Lung (tissue), 12 donors: ENCODE data around the gene NFATC4. TPM values are rescaled to one million over a fixed set of nuclear protein-coding genes. Genes with fewer than 3 reads are reported as not detected.
A peak's percentile ranks its signal among the peaks of the same experiment; 100 is the strongest.

Experiments
- ATAC-seq: fragments of 200-7000 bp; cut with Tn5 transposase; one replicate; pipeline ENCODE4 v1.9.1; 2020; ENCODE audit warnings: moderate number of reproducible peaks; ENCODE audit not compliant: insufficient read depth, low FRiP score
- DNase-seq, 3 donors: peaks; one replicate each; pipeline ENCODE4 v3.0.0-alpha.2; 2013 to 2017
- H3K27ac ChIP-seq, 2 donors: one replicate each; pipeline ENCODE4 v1.5.1; 2013; ENCODE audit warnings: mild to moderate bottlenecking in 2 of 2, moderate library complexity in 2 of 2, control low read depth in 1 of 2, inconsistent platforms in 1 of 2, low read depth in 1 of 2, low read length in 1 of 2
- H3K27me3 ChIP-seq, 3 donors: one replicate each; pipeline ENCODE4 v1.5.1; 2013; ENCODE audit warnings: low read length in 2 of 3; ENCODE audit not compliant: control insufficient read depth in 3 of 3, insufficient read depth in 3 of 3
- H3K36me3 ChIP-seq, 4 donors: one replicate each; pipeline ENCODE4 v1.5.1; 2013; ENCODE audit warnings: low read length in 4 of 4, mild to moderate bottlenecking in 1 of 4, moderate library complexity in 1 of 4; ENCODE audit not compliant: control insufficient read depth in 4 of 4, insufficient read depth in 4 of 4
- H3K4me1 ChIP-seq, 5 donors: one replicate each; pipeline ENCODE4 v1.5.1; 2013; ENCODE audit warnings: low read length in 5 of 5, mild to moderate bottlenecking in 2 of 5, moderate library complexity in 1 of 5; ENCODE audit not compliant: control insufficient read depth in 5 of 5, insufficient read depth in 5 of 5
- H3K4me3 ChIP-seq: one replicate; pipeline ENCODE4 v1.5.1; 2013; ENCODE audit warnings: mild to moderate bottlenecking, control low read depth, moderate library complexity
- H3K9ac ChIP-seq, 2 donors: one replicate each; pipeline ENCODE4 v1.5.1; 2013; ENCODE audit warnings: low read length in 2 of 2, control low read depth in 1 of 2; ENCODE audit not compliant: insufficient read depth in 1 of 2
- H3K9me3 ChIP-seq, 4 donors: one replicate each; pipeline ENCODE4 v1.5.1; 2013; ENCODE audit warnings: low read length in 3 of 4, mild to moderate bottlenecking in 1 of 4, moderate library complexity in 1 of 4; ENCODE audit not compliant: control insufficient read depth in 4 of 4, insufficient read depth in 3 of 4
- WGBS, 2 donors: extraction: QIAGEN DNeasy Blood & Tissue Kit; methylation state at CpG; one replicate each; pipeline ENCODE4 v1.1.7; 2013; 5-methylcytosine and 5-hydroxymethylcytosine counted together
- polyA plus RNA-seq, 2 donors: library from polyadenylated mRNA; stranded (reverse); fragments of 200-250 nt; gene quantifications; one replicate each; pipeline ENCODE4 v1.2.1, GENCODE V29; 2013
- total RNA-seq, 2 donors: library from RNA; depleted of rRNA in 1 of 2; stranded (reverse); fragments of >200 nt in 1 of 2; gene quantifications; one replicate each; pipeline ENCODE4 v1.2.1, GENCODE V29; 2014 to 2021
- TF ChIP-seq, protein P1 (sequence below): IDR thresholded peaks from 2 replicates; pipeline ENCODE4 v1.5.1; 2012; ENCODE audit warnings: mild to moderate bottlenecking; ENCODE audit errors: control extremely low read depth, extremely low read depth
- donor health status: control.
- donor health status: control.
- donor health status: Bipolar disorder and iron deficiency.
- donor health status: healthy.
- donor health status: DM: yes; HTN: yes; CAD: no.

The NFATC4 gene
- total and polyA plus RNA-seq, 4 donors, result 13.9 to 71.4 (median 38.4) TPM

DNA sequence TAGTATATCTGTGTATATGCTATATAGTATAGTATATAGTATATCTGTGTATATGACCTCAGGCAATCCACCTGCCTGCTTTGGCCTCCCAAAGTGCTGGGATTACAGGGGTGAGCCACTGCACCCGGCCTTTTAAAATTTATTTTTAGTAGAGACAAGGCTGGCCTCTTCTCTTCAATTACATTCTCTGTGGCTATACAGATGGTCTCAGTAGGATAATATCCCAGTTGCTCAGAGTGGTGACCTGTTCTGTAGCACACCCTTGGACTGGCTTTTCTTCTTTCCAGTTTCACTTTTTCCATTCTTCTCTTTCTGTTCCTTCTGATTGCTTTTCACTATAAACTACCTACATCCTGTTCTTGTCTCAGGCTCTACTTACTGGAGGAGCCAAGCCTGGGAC lies 3.1 kb upstream of the NFATC4 start:
- 54 to 70% methylated on average over 1 of the region's 1 CpG for WGBS, 2 donors
- Histone ChIP-seq H3K9ac (no peak overlapping the region), H3K9me3 (no peaks in the 10 kb centered on the region), H3K27me3 (no peaks in the 10 kb centered on the region), H3K4me1 (peaks cover 0 to 27% (median 9%) of the 10 kb centered on the region in 5 donors), H3K27ac (no peak overlapping the region), H3K36me3 (no peaks in the 10 kb centered on the region), H3K4me3 (no peak overlapping the region)
- no peak for ATAC-seq
- TF ChIP-seq, protein P1, sequence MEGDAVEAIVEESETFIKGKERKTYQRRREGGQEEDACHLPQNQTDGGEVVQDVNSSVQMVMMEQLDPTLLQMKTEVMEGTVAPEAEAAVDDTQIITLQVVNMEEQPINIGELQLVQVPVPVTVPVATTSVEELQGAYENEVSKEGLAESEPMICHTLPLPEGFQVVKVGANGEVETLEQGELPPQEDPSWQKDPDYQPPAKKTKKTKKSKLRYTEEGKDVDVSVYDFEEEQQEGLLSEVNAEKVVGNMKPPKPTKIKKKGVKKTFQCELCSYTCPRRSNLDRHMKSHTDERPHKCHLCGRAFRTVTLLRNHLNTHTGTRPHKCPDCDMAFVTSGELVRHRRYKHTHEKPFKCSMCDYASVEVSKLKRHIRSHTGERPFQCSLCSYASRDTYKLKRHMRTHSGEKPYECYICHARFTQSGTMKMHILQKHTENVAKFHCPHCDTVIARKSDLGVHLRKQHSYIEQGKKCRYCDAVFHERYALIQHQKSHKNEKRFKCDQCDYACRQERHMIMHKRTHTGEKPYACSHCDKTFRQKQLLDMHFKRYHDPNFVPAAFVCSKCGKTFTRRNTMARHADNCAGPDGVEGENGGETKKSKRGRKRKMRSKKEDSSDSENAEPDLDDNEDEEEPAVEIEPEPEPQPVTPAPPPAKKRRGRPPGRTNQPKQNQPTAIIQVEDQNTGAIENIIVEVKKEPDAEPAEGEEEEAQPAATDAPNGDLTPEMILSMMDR, result no peak
- no peak for DNase-seq

DNA sequence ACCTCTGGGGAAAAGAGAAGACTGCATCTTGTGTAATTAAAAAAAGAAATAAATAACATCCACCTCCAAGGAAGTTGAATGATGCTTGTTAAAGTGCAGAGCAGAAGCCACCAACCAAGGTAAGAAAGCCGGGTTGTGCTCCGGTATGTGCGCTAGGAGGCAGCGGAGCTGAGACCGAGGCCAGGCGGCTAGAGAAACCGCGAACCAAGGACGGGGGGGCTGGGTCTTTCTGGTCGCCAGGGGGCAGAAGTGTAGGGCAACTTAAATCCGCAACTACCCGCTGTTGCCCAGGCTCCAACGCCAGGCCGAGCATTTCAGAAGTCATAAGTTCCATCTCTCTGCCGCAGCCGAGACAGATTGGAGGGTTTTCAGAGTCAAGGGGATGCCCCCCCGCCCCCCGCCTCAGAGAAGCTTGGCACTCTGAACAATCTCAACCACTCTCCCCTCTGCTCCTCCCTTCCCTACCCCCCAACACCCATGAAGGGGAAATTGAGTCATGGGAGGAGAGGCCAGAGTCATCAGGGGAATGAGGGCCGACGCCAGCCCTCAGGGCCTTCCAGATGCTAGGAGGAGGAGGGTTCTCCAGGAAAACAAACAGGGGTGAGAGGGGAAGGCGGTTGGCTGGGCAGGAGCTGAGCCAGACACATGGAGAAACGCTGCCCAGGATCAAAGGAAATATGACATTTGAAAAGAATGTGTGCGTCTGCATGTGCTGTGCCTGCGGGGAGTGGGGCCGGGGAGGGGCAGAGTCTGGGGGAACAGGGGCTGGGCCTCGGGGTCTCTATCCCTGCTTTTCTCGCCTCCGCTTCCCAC lies 2.2 kb upstream of the NFATC4 start:
- H3K4me1 ChIP-seq, result peaks cover 0 to 35% (median 12%) of the 10 kb centered on the region in 5 donors
- H3K27me3 ChIP-seq, result no peaks in the 10 kb centered on the region
- no peaks in the 10 kb centered on the region for H3K36me3 ChIP-seq
- peak overlapping the region in 1 of 2 donors; percentile 66 for H3K9ac ChIP-seq
- WGBS, 2 donors, result 5 to 10% methylated on average over 28 of the region's 28 CpGs
- TF ChIP-seq, protein P1, result peak; percentile 73
- no peaks in the 10 kb centered on the region for H3K9me3 ChIP-seq
- peak overlapping the region; percentile 71 to 78 for H3K27ac ChIP-seq
- peak; percentile 37 for ATAC-seq
- H3K4me3 ChIP-seq, result peak overlapping the region; percentile 37
- peak; percentile 93 to 96 (median 93) for DNase-seq

DNA sequence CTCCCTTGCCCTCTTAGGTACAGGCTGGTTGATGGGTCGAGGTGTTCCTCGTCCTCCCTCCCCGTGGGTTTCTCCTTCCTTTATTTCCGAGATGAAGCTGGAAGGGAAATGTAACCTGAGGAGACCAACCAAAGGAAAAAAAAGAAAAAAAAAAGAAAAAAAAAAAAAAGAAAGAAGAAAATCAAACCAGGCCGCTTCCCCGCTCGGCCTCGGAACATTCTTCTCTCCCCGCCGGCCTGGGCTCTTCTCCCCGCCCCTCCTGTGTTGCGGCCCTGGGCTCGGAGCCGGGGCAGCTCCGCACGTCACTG lies 1.6 kb upstream of the NFATC4 start:
- H3K27me3 ChIP-seq, result no peaks in the 10 kb centered on the region
- DNase-seq, result peak in 1 of 3 donors; percentile 96
- H3K4me1 ChIP-seq, result peaks cover 0 to 40% (median 12%) of the 10 kb centered on the region in 5 donors
- no peaks in the 10 kb centered on the region for H3K9me3 ChIP-seq
- 4 to 5% methylated on average over 13 to 16 of the region's 16 CpGs for WGBS, 2 donors
- peak; percentile 0 for ATAC-seq
- TF ChIP-seq, protein P1, result no peak
- peak overlapping the region; percentile 37 for H3K4me3 ChIP-seq
- H3K27ac ChIP-seq, result peak overlapping the region; percentile 71 to 78
- no peaks in the 10 kb centered on the region for H3K36me3 ChIP-seq
- peak overlapping the region in 1 of 2 donors; percentile 66 for H3K9ac ChIP-seq
